Tibial nerve (tissue), 4 donors: ENCODE data around the gene PCDHA3.

Source experiments
- CTCF ChIP-seq, 5 experiments: fragments of 200-600 bp in 3 of 5; fragments of 450-650 bp in 2 of 5; sonication (generic) in 3 of 5; IDR thresholded peaks; one replicate each; pipeline ENCODE4 v1.5.1; 2016 to 2019; ENCODE audit warnings: antibody characterized with exemption in 5 of 5, mild to moderate bottlenecking in 3 of 5, moderate library complexity in 2 of 5
- EP300 ChIP-seq, 2 donors: sonication (generic); formaldehyde crosslinking; IDR thresholded peaks; one replicate each; pipeline ENCODE4 v1.6.1; 2017; ENCODE audit warnings: antibody characterized with exemption in 2 of 2, mild to moderate bottlenecking in 1 of 2

GRCh38 chr5:140764177-140764973, 36.5 kb upstream of the PCDHA3 start:
- TF ChIP-seq EP300 (IDR thresholded peaks at IDR 0.05) = no peak
- TF ChIP-seq CTCF (IDR thresholded peaks at IDR 0.05) = no peak
